GM21529 (cell line): ENCODE measurements around the gene CFAP46.

Experiments
- ATAC-seq: cut with Tn5 transposase; IDR thresholded peaks from one replicate; pipeline ENCODE4 v1.9.1; 2021; ENCODE audit not compliant: unreplicated experiment

Gene CFAP46

GRCh38 chr10:132942101-132943057, at the start of gene CFAP46:
CFAP46 (minus strand) TSS chr10:132942570; CDS start chr10:132942484, 86 bp downstream.
- no peak for ATAC-seq

DNA sequence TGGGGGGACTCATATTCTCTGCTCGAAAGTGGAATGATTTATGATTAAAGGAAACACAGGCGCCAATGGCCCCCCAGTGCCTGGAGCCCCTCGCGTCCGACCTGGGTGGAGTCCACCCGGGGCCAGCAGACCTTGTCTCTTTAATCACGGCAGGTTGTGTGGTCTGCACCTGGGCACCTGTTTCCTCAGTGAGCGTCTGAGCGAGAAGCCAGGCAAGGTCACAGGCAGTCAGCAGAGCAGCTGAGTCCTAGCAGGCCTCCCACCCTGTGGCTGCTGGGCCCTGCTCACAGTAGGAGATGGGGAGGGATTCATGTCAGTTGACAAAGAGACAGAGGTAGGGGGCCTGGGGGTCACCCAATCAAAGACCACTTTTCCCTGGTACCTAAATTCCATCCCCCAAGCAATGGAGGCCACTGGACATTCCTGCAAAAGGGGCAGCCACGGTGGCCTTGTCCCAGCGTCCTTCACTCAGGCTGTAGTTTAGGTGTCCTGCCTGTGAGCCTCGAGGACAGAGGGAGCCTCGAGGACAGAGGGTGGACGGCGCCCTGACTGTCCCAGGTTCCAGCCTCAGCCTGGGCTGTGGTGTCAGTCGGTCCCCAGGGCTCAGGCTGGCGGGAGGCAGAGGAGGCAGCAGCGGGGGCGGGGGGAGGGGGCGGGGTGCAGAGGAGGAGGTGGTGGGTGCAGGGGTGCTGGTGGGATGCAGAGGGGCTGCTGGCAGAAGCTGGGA, 49.5 kb upstream of the CFAP46 start:
- ATAC-seq: no peak

- ATAC-seq: no peak
Measured at GRCh38 chr10:132990684-132991545, 48.5 kb upstream of the CFAP46 start.

- no peak for ATAC-seq
Measured at GRCh38 chr10:132989476-132990415, 47.4 kb upstream of the CFAP46 start.

GRCh38 chr10:132988988-132989387, 46.6 kb upstream of the CFAP46 start:
- ATAC-seq: no peak

- ATAC-seq: no peak
Measured at GRCh38 chr10:132987671-132988571, 45.6 kb upstream of the CFAP46 start.

GRCh38 chr10:132986978-132987377, 44.6 kb upstream of the CFAP46 start:
- no peak for ATAC-seq

DNA sequence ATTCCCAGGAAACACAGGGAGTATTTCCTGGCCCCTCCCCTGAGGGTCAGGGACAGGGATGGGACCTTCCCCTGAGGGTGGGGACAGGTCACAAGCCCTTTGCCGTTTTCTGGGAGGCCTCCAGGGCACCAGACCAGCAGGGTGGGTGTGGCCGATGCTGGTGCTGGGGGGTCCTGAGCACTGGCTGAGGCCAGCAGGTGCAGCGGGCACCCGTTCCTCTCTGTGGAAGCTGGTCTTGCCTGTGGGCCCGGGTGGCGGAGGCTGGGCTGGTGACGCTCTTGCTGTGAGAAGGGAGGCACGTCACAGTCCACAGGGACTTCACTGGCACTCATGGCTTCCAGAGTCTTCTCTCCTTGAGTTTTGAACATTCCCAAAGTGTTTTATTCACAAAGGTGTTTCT, 44.2 kb upstream of the CFAP46 start:
- ATAC-seq: no peak

DNA sequence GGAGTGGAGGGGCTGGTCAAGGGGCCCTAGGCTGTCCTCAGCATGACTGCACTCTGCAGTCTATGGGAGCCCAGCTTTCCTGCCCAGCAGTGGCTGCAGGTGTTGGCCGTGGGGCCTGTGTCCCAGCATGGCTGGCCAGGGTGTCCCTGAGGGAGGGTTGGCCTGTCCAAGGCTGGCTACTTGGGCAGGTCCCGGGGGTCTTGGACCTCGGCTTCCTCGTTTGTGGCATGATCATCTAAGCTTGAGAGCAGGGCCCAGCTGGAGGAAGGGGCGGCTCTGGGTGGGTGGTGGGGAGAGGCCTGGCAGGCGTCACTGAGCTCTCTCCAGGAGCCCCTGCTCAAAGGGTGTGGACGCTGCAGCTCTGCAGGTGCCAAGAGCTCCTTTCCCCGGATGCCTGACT, 43.7 kb upstream of the CFAP46 start:
- ATAC-seq: no peak

DNA sequence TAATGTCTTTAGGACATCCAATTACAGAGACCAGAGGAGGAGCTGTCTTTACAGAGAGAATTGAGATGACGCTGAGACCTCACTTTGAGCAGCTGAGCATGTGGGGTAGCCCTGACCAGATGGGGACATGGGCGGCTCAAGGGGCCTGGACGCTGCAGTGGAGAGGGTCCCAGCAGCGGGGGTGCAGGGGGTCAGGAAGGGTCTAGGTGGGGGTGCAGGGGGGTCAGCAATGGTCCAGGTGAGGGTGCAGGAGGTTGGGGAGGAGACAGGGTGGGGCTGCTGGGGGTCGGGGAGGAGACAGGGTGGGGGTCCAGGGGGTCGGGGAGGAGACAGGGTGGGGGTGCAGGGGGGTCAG, 43.2 kb upstream of the CFAP46 start:
- no peak for ATAC-seq

DNA sequence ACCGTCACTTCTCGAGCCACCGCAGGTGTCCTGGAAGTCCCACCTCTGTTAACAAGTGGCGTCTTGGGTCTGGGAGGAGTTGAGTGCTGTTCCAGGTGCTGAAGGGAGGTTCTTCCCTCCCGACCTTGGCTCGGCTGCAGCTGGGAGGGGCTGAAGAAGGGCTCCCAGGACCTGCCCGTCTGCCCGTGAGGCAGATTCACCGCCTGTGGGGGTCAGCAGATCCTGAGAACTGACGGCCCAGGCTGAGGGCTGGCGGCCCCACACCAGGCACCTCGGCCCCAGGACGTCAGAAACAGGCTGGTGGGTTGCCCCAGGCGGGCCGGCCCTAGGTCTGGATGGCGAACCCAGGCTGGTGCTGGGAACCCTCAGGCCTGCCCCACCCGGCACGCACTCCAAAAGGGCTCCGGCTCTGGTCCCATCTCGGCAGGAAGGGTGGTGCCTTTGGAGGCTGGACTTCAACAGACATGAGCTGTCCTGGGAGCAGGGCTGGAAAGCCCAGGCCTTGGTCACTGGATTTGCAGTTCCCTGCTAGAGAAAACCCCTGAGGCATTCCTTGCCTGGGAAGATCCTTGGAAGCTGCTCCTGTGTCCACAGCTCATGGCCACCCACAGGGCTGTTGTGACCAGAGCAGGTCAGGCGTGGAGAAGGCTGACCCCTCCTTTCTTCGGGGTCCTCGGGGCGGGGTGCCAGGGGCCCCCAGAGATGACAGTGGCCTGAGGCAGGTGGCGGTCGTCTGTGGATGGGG, 42.6 kb upstream of the CFAP46 start:
- no peak for ATAC-seq

DNA sequence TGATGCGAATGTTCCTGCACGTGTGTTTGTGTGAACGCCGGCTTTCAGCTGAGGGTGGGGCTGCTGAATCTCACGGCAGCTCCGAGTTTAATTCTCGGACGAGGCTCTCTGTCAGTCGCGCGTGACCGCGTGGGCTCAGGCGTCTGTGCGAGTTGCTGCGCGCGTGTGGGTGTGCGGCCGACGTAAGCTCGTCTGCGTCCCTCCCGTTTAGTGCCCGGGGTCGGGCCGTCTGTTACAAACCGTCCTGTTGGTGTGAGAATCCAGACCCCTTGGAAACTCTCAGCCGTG, 41.6 kb upstream of the CFAP46 start:
- no peak for ATAC-seq

DNA sequence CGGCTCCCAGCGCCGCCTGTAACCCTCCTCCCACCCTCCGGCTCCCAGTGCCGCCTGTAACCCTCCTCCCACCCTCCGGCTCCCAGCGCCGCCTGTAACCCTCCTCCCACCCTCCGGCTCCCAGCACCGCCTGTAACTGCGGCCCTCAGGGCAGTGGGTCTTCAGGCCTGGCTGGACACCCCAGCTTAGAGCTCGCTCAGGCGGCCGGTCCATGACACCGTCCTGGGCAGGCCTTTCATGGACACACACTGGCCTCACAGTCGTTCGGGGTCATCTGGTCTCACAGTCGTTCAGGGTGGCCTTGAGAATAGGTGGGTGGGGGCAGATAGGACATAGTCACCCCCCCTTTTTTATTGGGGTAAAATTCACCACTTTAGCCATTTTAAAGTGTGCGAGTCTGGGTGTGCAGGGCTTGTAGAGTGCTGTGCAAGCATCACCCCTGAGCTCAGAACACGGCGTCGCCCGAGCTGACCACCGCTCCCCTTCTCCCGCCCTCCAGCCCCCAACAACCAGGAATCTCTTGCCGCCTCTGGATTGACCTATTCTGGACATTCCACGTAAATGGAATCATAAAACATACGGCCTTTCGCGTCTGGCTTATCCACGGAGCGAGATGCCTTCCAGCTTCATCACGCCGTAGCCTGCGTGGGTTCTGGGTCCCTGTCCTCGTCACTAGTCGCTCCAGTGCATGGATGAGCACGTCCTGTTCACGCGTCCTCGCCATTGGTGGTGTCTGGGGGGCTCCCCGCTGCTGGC, 41.1 kb upstream of the CFAP46 start:
- ATAC-seq: no peak

DNA sequence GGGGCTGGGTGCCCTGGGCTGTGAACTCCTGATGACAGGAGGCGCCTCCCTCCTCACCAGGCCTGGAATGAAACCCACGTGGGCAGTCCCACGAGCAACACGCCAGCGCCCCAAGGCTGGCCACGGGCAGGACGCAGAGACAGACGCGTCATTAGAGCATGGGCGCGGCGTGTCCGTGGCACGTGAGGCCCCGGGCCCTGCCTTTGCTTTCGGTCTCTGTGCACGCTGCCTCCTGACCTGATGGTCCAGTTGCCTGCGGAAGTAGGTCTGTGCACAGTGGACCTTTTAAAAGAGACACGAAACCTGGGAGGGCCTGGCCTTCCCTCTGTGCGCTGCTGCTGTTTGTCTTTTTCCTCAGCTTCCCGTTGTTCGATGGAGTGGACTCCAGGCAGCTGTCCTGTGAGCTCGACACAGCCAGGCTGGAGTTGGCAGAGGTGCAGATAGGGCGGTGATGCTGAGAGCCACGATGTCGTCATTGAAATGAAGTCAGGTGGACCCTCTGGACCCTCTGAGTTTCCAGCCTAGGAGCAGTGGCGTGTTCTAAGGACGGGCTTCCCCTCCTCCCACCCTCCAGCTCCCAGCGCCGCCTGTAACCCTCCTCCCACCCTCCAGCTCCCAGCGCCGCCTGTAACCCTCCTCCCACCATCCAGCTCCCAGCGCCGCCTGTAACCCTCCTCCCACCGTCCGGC, 40.1 kb upstream of the CFAP46 start:
- ATAC-seq: no peak

DNA sequence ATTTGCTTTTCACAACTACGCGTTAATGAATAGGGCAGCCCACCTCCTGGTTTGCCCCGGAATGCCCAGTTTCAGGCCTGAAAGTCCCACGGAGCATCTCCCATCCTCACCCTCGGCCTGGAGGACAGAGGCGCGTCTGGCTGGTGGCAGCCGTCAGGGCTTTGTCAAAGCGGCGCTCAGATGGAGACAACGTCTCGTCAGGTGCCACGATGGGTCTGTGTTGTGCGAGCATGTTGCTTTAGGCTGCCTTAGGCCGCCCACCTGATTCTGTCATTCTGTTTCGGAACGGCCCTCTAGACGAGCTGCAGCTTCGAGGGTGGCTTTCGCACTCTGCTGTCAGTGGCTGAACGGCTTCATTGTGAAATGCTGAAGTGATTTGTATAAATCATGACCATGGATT, 39.4 kb upstream of the CFAP46 start:
- no peak for ATAC-seq

- ATAC-seq: no peak
Measured at GRCh38 chr10:132981173-132981555, 38.8 kb upstream of the CFAP46 start.

DNA sequence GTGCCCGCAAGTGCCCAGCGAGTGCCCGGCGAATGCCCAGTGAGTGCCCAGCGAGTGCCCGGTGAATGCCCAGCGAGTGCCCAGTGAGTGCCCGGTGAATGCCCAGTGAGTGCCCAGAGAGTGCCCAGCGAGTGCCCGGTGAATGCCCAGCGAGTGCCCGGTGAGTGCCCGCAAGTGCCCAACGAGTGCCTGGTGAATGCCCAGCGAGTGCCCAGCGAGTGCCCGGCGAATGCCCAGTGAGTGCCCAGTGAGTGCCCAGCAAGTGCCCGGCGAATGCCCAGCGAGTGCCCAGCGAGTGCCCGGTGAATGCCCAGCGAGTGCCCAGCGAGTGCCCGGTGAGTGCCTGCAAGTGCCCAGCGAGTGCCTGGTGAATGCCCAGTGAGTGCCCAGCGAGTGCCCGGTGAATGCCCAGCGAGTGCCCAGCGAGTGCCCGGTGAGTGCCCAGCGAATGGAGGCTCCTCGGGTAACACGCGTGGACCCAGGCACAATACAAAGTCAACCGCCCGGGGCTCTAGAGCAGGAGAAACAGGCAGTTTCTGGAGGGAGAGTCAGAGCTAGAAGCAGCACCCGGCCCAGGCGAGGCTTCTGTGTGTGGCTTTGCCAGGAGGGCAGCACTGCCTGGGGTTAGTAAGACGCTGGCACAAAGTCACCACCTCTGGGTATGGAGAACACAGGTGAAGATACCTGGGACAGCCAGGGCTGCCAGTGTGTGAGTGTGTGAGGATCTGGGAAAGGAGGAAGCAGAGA, 38.2 kb upstream of the CFAP46 start:
- no peak for ATAC-seq
